K562 (cell line): ENCODE measurements around the gene ID1. TPM values are rescaled to one million over a fixed set of nuclear protein-coding genes. Genes with fewer than 3 reads are reported as not detected.

Source experiments
- BRCA1 ChIP-seq, 2 experiments: fragments of 450-650 bp in 1 of 2; sonication (generic) in 1 of 2; formaldehyde crosslinking in 1 of 2; IDR thresholded peaks; 2 replicates each; pipeline versions ENCODE4 v1.5.0 to v1.6.1; 2017 to 2020; ENCODE audit warnings: mild to moderate bottlenecking in 1 of 2, missing genetic modification reagents in 1 of 2
- PBX2 ChIP-seq, 2 experiments: IDR thresholded peaks in 1 of 2; conservative IDR thresholded peaks in 1 of 2; 2 replicates each; pipeline ENCODE4 v1.6.1; 2016; ENCODE audit warnings: low read depth in 2 of 2, mild to moderate bottlenecking in 1 of 2, missing compliant biosample characterization in 1 of 2, missing genetic modification characterization in 1 of 2, moderate library complexity in 1 of 2
- PTRF ChIP-seq: fragments of 450-650 bp; IDR thresholded peaks from 2 replicates; pipeline ENCODE4 v1.6.1; 2016; ENCODE audit warnings: mild to moderate bottlenecking, missing genetic modification characterization, missing compliant biosample characterization
- RAD21 ChIP-seq, 2 experiments: fragments of 250-450 bp in 1 of 2; fragments of 450-650 bp in 1 of 2; sonication (Bioruptor Pico) in 1 of 2; formaldehyde crosslinking in 1 of 2; IDR thresholded peaks in 1 of 2; conservative IDR thresholded peaks in 1 of 2; 2 replicates each; pipeline versions ENCODE4 v1.4.0 to v1.8.0; 2020 to 2022; ENCODE audit warnings: mild to moderate bottlenecking in 2 of 2, moderate library complexity in 1 of 2
- RERE ChIP-seq: sonication (generic); formaldehyde crosslinking; IDR thresholded peaks from 2 replicates; pipeline ENCODE4 v1.8.0; 2023; ENCODE audit warnings: missing genetic modification reagents, mild to moderate bottlenecking, borderline replicate concordance
- TEAD1 ChIP-seq, 2 experiments: fragments of 450-650 bp in 1 of 2; sonication (generic) in 1 of 2; formaldehyde crosslinking; IDR thresholded peaks; 2 replicates each; pipeline versions ENCODE4 v1.4.0 to v1.8.0; 2020 to 2022; ENCODE audit warnings: mild to moderate bottlenecking in 2 of 2, missing genetic modification reagents in 1 of 2
- THAP12 ChIP-seq: fragments of 250-450 bp; sonication (Bioruptor Pico); IDR thresholded peaks from 2 replicates; pipeline ENCODE4 v1.9.0; 2021; ENCODE audit warnings: mild to moderate bottlenecking, inconsistent platforms
- TOE1 ChIP-seq, 2 experiments: fragments of 450-650 bp in 1 of 2; sonication (generic) in 1 of 2; formaldehyde crosslinking in 1 of 2; IDR thresholded peaks; 2 replicates each; pipeline versions ENCODE4 v1.7.1 to v1.8.0; 2016 to 2022; ENCODE audit warnings: borderline replicate concordance in 2 of 2, mild to moderate bottlenecking in 2 of 2, antibody characterized with exemption in 1 of 2, inconsistent platforms in 1 of 2, low read depth in 1 of 2, missing genetic modification reagents in 1 of 2, moderate library complexity in 1 of 2
- ZKSCAN8 ChIP-seq: fragments of 200-800 bp; sonication (Bioruptor generic); IDR thresholded peaks from 2 replicates; pipeline ENCODE4 v1.6.1; 2016; ENCODE audit warnings: missing genetic modification characterization, missing compliant biosample characterization
- ZNF431 ChIP-seq: sonication (generic); formaldehyde crosslinking; IDR thresholded peaks from 2 replicates; pipeline ENCODE4 v1.8.0; 2022; ENCODE audit warnings: mild to moderate bottlenecking, missing genetic modification reagents
- ZNF644 ChIP-seq: fragments of 200-800 bp; sonication (Bioruptor generic); IDR thresholded peaks from 2 replicates; pipeline ENCODE4 v1.6.1; 2016; ENCODE audit warnings: low read depth, missing genetic modification characterization, missing compliant biosample characterization
- ZNF766 ChIP-seq: fragments of 200-800 bp; sonication (Bioruptor generic); conservative IDR thresholded peaks from 2 replicates; pipeline ENCODE4 v1.6.1; 2016; ENCODE audit warnings: missing genetic modification characterization, missing compliant biosample characterization
- ZSCAN32 ChIP-seq: fragments of 450-650 bp; formaldehyde crosslinking; IDR thresholded peaks from 2 replicates; pipeline ENCODE4 v1.4.0; 2020; ENCODE audit warnings: mild to moderate bottlenecking, moderate library complexity
- polyA plus RNA-seq, 8 experiments: library from polyadenylated mRNA; depleted of rRNA in 4 of 8; stranded (reverse) in 5 of 8; unstranded in 3 of 8; fragments of >200 nt; fragmentation: Nextera tagmentation in 2 of 8; fragmentation: Illumina TruSeq in 1 of 8; extraction: Ambion mirVana in 2 of 8; extraction: Trizol in 1 of 8; gene quantifications; 2 replicates each; pipeline versions ENCODE4 v1.2.1 to v1.2.3, GENCODE V29; 2011 to 2014; ENCODE audit warnings: inconsistent platforms in 1 of 8, missing spikeins in 1 of 8
- total RNA-seq, 7 experiments: library from RNA; depleted of rRNA in 6 of 7; stranded (reverse); fragments of >200 nt in 6 of 7; fragmentation: Illumina TruSeq in 2 of 7; extraction: Trizol in 2 of 7; gene quantifications; 2 replicates each; pipeline versions ENCODE4 v1.2.1 to v1.2.3, GENCODE V29; 2011 to 2021; ENCODE audit warnings: low replicate concordance in 1 of 7

The ID1 gene
- total and polyA plus RNA-seq, 9 of the 15 experiments (the other 6 are each of a cell fraction or from before 2014, with no cell fraction given) = 1.4 to 358 (median 65.0) TPM

- TF ChIP-seq PBX2 (CRISPR knock-in tag; IDR thresholded peaks at IDR 0.05; ENCODE audit: low read depth) = no peak
- no peak for TF ChIP-seq PBX2 (tag; conservative IDR thresholded peaks at IDR 0.05; ENCODE audit: low read depth)
- no peak for TF ChIP-seq ZNF431 (CRISPR knock-in tag)
- TF ChIP-seq ZKSCAN8 = no peak
- no peak for TF ChIP-seq BRCA1 (IDR thresholded peaks at IDR 0.05)
- TF ChIP-seq BRCA1 (CRISPR knock-in tag; IDR thresholded peaks at IDR 0.05) = no peak
- TF ChIP-seq RAD21 (CRISPR knock-in tag; conservative IDR thresholded peaks at IDR 0.05 in 1 of 2, IDR thresholded peaks at IDR 0.05 in 1 of 2) = no peak
- no peak; the same call in 1 of the 2 replicates for TF ChIP-seq RERE (CRISPR knock-in tag)
- no peak for TF ChIP-seq ZSCAN32 (CRISPR knock-in tag)
- no peak for TF ChIP-seq TEAD1 (CRISPR knock-in tag; IDR thresholded peaks at IDR 0.05)
- TF ChIP-seq TOE1 (IDR thresholded peaks at IDR 0.05; ENCODE audit: borderline replicate concordance) = no peak
- peak; percentile 92; the same call in 1 of the 2 replicates for TF ChIP-seq TOE1 (CRISPR knock-in tag; IDR thresholded peaks at IDR 0.05; ENCODE audit: borderline replicate concordance, low read depth)
- peak; percentile 34 for TF ChIP-seq THAP12 (CRISPR knock-in tag)
- TF ChIP-seq ZNF644 (tag) = no peak
- no peak for TF ChIP-seq PTRF (tag)
- TF ChIP-seq ZNF766 (CRISPR knock-in tag) = 0 out of 2 replicates have a peak, but pooled peaks have one; percentile 23
These were observed at the start of gene ID1 (continued) for GRCh38 chr20:31605031-31605901.
